GM19438 (cell line): ENCODE results near the gene CEACAM5.

Source experiments
- ATAC-seq: cut with Tn5 transposase; IDR thresholded peaks from one replicate; pipeline ENCODE4 v1.9.1; 2021; ENCODE audit warnings: low read depth; ENCODE audit not compliant: unreplicated experiment

CEACAM5 gene

GRCh38 chr19:41708481-41708880 lies at the start of gene CEACAM5:
Gene CEACAM5 (plus strand): TSS chr19:41708626. CDS start chr19:41708732, 106 bp downstream.
- no peak for ATAC-seq

- no peak for ATAC-seq
Measured at GRCh38 chr19:41666075-41666474, 42.4 kb upstream of the CEACAM5 start.

DNA sequence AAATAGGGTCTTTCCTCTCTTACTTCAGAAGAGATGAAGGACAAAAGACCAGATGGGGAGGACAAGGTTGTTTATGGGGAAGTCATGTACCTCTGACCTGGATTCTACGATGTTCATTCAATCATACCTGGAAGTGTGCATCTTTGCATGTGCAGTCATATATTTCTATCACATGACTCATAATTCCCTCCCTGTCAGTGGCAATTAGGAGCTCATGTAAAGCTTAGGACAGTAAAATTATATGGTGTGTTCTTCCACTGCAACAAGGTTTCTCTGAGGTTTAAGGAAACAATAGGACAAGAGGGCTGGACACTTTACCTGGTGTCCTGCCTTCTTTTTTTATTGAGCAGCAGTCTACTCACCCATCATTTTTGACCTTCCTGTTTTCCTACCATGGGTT lies 40.1 kb upstream of the CEACAM5 start:
- no peak for ATAC-seq

- ATAC-seq = no peak
Measured at GRCh38 chr19:41670755-41671154, 37.7 kb upstream of the CEACAM5 start.

DNA sequence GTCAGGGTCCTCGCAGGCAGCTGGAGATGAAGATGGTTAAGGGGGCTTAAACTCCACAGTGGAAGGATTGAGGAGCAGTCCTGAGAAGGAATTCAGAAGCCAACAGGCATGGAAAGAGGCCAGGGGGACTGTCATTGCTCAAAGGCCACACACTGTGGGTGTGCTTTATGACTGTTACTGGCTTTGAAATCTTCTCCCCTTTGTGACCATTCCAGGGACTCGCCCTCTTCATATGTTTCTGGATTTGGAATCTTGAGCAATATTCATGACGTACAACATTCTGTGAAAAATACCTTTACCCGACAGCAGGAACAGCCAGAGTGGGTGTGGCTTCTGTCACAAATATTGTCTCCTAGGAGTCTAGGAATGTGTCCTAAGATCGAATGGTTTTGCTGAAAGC lies 36.9 kb upstream of the CEACAM5 start:
- ATAC-seq = no peak

DNA sequence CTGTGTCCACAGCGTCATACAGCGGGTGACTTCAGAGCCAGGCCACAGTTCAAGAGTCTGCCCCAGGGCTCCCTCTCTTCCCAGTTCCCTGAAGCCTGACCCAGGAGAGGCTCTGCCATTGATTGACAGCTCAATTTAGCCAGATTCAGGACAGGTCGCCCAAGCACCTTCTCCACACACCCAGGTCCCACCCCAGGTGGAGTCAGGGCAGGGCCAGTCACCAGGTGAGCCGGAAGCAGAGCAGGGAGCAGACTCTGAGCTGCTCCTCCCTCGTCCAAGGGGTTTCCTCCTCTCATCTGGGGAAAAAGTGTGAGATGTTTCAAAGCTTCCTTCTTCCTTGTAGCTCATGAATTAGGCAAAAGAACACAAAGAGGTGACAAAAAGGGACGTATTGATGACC lies 26.0 kb upstream of the CEACAM5 start:
- no peak for ATAC-seq

- no peak for ATAC-seq
Measured at GRCh38 chr19:41687419-41687818, 21.0 kb upstream of the CEACAM5 start.

GRCh38 chr19:41688098-41688497 lies 20.3 kb upstream of the CEACAM5 start, which contains the start of gene CEACAM7:
Gene CEACAM7 (minus strand): TSS chr19:41688270. CDS start chr19:41688165, 105 bp downstream.
- no peak for ATAC-seq

DNA sequence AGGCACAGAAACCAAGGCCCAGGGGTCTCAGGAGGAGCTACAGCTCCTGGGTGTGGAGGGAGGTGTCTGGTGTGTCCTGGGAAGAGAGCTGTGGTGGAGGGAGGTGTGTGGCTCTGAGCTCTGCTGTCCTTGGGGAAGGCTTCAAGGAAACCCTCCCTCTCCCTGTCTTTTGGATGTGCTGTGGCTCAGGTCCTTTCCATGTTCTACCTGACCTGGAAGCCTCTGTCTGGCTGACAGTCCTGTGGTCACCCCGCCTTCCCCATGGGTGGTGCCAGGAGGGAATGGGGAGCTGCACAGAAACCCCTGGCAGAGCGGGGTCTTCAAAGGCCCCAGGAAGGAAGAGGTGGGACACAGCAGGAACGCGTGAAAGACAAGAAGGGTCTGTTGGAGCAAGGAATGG lies 19.7 kb upstream of the CEACAM5 start:
- no peak for ATAC-seq

DNA sequence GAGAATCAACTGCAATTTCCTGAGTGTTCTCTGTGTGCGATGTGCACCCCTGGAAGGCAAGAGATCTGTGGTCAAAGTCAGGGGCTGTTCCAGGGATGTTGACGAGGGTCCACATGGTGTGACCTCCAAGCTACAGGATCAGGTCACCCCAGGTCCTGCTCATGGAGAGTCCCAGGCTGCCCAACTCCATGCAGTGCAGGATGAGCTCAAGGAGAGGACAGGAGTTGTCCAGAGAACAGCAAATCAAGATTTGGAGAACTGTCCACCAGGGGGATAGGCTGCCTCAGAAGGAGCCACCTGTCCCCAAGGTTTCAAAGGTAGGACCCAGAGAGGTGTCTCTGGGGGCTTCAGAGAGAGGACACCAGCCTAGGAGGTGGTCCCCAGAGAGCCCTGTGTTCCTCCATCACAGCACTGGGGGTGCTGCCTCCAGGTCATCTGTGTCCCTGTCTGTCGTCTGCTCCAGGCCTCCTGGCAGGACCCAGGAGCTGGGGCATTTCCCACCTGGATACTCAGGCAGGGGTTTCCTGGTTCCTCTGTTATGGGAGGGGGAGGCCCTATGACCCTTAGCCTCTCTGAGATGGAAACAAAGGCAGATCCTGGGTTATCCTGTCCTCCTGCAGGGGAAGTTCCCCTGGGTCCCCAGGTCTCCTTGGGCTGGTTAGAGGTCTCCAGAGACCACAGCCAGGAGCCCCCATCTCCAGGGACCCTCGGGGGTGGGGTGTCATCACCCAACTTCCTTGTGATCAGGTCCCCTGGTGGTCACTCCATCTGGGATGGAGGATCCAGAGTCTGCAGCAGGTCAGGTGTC lies 18.2 kb upstream of the CEACAM5 start:
- no peak for ATAC-seq

- no peak for ATAC-seq
Measured at GRCh38 chr19:41690801-41691065, 17.7 kb upstream of the CEACAM5 start.

DNA sequence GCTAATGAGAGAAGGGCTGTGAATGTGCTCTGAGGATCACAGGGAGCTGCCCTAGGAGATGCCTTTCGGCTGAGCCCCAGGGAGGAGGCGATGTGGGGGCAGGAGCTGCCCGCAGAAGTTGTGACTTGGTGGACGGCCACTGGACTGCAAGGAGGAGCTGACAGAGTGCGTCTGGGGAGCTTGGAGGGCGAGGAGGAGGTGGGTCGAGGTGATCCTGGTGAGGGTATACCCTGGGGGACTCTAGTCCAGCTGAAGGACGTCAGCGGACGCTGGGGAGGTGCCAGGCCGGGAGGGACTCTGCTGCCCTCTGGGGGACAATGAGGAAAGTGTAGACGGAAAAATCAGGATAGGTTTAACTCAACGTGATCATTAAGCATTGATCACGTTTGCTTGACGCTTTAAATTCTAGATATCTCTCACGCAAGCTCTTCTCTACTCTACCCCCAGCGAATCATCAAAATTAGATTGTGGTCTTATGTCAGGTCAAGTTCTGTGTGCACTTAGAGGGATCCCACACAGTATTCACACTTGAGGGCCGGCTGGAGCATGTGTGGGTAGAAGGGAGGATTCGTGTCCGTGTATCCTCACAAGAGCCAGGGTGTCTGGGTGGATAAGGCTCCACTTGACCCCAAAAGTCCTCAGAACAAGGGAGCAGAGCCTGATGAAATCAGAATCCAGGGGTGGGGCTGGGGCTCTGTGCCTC lies 17.0 kb upstream of the CEACAM5 start:
- no peak for ATAC-seq

DNA sequence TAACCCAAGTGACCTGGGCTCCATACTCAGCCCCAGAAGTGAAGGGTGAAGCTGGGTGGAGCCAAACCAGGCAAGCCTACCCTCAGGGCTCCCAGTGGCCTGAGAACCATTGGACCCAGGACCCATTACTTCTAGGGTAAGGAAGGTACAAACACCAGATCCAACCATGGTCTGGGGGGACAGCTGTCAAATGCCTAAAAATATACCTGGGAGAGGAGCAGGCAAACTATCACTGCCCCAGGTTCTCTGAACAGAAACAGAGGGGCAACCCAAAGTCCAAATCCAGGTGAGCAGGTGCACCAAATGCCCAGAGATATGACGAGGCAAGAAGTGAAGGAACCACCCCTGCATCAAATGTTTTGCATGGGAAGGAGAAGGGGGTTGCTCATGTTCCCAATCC lies 14.2 kb upstream of the CEACAM5 start:
- no peak for ATAC-seq

DNA sequence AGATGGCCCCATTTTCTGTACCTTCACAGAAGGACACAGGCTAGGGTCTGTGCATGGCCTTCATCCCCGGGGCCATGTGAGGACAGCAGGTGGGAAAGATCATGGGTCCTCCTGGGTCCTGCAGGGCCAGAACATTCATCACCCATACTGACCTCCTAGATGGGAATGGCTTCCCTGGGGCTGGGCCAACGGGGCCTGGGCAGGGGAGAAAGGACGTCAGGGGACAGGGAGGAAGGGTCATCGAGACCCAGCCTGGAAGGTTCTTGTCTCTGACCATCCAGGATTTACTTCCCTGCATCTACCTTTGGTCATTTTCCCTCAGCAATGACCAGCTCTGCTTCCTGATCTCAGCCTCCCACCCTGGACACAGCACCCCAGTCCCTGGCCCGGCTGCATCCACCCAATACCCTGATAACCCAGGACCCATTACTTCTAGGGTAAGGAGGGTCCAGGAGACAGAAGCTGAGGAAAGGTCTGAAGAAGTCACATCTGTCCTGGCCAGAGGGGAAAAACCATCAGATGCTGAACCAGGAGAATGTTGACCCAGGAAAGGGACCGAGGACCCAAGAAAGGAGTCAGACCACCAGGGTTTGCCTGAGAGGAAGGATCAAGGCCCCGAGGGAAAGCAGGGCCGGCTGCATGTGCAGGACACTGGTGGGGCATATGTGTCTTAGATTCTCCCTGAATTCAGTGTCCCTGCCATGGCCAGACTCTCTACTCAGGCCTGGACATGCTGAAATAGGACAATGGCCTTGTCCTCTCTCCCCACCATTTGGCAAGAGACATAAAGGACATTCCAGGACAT lies 13.4 kb upstream of the CEACAM5 start:
- ATAC-seq = no peak

DNA sequence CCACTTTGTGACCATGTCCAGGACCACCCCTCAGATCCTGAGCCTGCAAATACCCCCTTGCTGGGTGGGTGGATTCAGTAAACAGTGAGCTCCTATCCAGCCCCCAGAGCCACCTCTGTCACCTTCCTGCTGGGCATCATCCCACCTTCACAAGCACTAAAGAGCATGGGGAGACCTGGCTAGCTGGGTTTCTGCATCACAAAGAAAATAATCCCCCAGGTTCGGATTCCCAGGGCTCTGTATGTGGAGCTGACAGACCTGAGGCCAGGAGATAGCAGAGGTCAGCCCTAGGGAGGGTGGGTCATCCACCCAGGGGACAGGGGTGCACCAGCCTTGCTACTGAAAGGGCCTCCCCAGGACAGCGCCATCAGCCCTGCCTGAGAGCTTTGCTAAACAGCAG lies 12.7 kb upstream of the CEACAM5 start:
- no peak for ATAC-seq

DNA sequence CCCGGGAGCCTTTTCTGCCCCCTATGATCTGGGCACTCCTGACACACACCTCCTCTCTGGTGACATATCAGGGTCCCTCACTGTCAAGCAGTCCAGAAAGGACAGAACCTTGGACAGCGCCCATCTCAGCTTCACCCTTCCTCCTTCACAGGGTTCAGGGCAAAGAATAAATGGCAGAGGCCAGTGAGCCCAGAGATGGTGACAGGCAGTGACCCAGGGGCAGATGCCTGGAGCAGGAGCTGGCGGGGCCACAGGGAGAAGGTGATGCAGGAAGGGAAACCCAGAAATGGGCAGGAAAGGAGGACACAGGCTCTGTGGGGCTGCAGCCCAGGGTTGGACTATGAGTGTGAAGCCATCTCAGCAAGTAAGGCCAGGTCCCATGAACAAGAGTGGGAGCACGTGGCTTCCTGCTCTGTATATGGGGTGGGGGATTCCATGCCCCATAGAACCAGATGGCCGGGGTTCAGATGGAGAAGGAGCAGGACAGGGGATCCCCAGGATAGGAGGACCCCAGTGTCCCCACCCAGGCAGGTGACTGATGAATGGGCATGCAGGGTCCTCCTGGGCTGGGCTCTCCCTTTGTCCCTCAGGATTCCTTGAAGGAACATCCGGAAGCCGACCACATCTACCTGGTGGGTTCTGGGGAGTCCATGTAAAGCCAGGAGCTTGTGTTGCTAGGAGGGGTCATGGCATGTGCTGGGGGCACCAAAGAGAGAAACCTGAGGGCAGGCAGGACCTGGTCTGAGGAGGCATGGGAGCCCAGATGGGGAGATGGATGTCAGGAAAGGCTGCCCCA lies 11.8 kb upstream of the CEACAM5 start:
- no peak for ATAC-seq

- no peak for ATAC-seq
Measured at GRCh38 chr19:41697198-41697855, 11.1 kb upstream of the CEACAM5 start.

GRCh38 chr19:41698746-41699230 lies 9.6 kb upstream of the CEACAM5 start:
- no peak for ATAC-seq

GRCh38 chr19:41699231-41699967 lies 9.0 kb upstream of the CEACAM5 start:
- no peak for ATAC-seq
